GM21447 (cell line): Measurements from ENCODE around the gene CEP44.
A peak's percentile ranks its signal among the peaks of the same experiment; 100 is the strongest.

ENCODE experiments used
- ATAC-seq: cut with Tn5 transposase; IDR thresholded peaks from one replicate; pipeline ENCODE4 v1.9.1; 2021; ENCODE audit not compliant: unreplicated experiment

Gene CEP44, protein sequence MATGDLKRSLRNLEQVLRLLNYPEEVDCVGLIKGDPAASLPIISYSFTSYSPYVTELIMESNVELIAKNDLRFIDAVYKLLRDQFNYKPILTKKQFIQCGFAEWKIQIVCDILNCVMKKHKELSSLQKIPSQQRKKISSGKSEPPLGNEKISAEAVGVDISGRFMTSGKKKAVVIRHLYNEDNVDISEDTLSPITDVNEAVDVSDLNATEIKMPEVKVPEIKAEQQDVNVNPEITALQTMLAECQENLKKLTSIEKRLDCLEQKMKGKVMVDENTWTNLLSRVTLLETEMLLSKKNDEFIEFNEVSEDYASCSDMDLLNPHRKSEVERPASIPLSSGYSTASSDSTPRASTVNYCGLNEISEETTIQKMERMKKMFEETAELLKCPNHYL

DNA sequence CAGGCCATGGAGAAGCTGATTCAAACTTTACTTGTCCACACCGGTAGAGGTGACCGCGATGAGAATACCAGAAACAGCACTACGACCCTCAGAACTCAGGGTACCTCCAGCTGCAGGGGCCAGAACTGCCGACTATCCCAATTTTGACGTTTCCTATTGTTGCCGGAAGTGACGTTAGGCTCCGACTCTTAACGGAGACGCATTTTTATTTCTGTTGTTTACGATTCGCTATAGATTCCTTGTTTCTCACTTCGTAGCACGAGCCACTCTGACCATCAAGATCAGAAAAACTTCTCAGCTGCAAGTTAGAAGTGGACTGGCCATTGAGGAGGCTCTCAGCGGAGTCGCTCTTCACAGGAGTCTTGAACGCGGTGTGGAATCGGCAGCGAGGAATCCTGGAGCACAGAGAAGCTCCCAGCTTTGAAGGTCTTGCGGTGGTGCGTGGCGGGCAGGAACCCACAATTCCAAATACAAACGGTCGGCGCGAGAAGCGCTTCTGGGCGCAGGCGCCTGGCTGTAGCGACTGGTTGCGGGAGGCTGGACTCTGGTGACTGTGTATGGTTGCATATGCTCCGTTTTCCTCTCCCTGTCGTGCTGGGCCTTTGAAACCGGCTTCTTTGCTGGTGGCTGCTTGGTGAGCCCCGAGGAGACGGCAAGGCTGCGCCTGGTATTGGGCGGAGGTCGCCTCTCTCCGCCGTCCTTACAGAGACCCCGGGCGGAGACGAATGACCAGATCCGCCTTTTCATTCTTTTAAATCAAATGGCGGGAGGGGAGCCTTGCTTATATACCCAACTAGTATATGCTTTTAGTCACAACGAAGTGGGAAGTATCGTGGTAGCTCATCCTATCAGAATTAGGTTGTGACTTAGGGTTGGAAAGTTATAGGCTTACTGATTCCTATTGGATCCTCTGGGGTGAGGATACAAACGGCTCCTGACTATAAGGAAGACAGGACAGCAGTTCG lies at the start of gene CEP44, which contains the start of gene FBXO8:
Gene CEP44, plus strand, starts transcription at position 405 of the 965 bp plus-strand sequence. CDS start 15,211 bp downstream, outside the sequence.
Gene FBXO8, minus strand, starts transcription at position 161 of the 965 bp plus-strand sequence. CDS start 20,575 bp downstream, outside the sequence.
- peak; percentile 71 for ATAC-seq

DNA sequence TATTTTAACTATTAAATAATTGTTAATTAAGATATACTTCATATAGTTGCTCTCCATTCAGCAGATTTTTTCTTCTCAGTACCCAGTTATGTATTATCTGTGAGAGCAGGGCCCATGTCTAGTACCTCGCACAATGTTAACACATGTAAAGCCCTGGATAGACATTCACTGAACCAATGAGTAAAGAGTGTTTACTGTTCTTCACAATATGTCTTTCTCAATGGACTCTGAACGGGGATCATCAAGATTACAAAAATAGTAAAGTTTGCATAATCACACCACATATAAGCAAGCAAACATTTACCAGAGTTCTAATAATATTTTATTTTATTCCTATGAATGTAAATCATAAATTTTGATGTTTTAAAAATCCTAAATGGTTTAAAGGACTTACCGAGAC lies 47.4 kb upstream of the CEP44 start:
- no peak for ATAC-seq

DNA sequence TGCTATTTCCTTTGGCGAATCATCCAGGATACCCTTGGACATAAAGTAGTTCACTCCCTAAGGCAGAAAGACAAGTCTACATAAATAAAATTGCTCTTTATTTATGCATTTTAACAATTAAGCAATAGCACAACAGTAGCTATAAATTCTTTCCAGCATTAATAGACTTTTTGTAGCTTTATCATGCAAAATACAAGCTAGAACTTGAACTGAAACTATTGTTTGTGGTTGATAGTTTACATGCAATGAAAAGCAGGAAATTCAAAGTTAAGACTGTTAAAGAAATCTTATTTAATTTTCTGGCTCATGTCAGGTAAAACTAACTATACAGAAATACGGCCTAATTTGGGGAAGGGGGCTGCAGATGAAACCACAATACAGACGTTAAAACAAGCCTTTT lies 42.5 kb upstream of the CEP44 start:
- no peak for ATAC-seq

DNA sequence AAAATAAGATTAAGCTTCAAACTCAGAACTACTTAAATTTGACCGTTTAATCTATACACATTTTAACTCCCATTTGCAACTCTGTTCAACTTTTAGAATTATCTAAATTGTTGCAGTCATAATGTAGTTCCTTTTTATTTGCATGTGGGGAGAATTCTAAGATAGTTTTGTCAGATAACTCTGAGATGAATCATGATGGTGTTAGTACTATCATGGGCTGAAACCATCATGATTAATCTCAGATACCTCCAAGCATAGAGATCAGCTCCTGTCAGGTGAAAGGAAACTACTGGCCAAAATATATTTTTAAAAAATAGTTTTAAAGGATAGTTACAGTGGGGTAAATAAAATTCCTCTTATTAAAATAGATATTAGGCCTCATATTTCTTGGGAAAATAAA lies 39.3 kb upstream of the CEP44 start:
- no peak for ATAC-seq

DNA sequence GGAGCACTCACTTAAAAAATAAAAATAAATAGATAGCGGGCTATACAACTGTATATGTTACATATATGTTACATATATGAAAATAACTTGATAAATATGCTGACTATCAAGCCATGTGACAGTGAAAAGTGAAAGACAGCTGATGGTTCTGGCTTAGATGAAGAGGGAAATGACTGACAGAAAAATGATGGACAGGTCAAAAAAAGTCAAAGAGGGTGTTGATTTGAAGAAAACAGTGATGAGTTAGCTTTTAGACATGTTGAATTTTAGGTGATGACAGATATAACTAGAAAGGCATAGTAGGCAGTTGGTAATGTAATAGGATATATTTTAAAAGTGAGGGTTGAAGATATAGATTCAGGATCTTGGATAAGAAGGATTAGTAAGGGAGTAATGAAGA lies 38.0 kb upstream of the CEP44 start:
- ATAC-seq = no peak

DNA sequence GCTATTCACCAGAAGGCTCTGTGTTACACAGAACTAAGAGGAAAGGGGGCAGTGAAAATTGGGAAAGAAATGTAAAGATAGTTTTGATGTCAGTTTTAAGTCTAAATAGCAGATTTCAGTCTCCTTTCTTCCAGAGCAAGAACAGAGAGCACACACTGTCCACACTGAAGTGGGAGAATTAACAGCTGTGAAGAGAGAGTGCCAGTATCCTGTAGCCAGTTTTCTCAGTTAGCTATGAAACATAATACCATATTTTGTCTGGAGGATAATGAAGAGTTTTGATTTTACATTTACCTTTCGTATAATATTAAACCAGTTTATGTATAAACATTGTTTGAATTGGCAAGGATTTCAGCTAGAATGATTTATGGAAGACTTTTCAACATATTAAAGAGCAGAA lies 35.3 kb upstream of the CEP44 start:
- no peak for ATAC-seq

DNA sequence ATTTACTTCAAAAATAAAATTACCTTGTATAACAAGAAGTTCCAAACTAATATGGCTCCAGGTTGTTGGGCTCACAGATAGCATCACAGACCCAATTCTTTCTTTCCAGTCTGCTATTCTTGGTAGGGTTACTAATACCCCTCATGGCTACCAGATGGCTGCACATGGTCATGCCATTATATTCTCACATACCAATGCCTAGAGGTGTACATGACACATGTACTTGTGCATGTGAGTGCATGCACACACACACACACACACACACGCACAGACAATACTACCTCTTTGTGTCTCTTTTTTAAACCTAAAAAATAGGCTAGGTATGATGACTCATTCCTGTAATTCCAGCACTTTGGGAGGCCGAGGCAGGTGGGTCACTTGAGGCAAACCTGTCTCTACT lies 31.3 kb upstream of the CEP44 start:
- no peak for ATAC-seq

DNA sequence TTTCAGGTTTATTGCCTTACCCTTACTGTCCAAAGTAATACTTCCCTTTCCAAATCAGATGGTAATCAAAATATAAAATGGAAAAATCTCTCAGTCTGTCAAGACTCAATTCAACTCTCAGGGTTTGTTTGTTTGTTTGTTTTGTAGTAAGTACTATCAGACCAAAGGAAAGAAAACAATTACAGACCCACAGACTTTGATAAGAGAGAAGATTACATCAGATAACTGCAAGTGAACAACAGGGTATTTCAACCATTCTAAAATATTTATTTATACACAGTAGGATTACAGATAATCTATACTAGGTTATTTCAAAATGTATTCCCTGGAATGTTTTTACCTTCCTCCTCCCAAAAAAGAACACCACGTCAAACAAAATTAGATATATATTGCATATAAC lies 29.1 kb upstream of the CEP44 start:
- ATAC-seq = no peak

DNA sequence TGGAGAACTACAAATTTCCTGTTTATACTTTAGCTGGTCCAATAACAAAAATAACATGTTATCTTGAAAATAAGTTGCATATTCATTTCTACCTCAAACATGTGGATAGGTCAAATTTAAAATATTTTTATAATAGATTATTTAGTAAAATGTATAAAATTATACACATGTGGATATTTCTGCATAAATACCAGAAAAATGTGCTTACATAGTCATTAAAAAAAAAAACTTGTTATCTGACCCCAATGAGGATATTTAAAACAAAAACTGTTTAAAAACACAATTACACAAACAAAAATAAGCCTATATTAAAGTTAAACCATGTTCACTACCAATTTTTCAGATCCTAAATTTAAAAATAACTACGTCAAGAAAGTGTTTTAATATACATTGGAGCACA lies 28.3 kb upstream of the CEP44 start:
- ATAC-seq = no peak

DNA sequence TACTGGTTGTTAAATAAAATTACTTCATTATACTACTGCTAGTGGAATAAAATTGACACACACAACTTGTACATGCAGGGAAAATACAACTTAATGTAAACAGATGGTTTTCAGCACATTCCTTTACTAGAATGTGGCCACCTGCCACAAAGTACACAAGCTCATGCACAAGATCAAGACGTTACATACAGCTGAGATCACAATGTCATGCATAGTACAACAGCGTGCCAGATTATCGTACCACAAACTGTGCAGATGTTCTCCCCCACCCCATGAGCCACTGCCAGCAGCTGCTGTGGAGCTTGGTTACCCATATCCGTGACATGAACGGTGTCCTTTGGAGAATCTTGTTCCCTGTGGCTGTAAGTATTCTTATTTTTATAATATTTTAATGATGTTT lies 27.9 kb upstream of the CEP44 start:
- ATAC-seq = no peak

DNA sequence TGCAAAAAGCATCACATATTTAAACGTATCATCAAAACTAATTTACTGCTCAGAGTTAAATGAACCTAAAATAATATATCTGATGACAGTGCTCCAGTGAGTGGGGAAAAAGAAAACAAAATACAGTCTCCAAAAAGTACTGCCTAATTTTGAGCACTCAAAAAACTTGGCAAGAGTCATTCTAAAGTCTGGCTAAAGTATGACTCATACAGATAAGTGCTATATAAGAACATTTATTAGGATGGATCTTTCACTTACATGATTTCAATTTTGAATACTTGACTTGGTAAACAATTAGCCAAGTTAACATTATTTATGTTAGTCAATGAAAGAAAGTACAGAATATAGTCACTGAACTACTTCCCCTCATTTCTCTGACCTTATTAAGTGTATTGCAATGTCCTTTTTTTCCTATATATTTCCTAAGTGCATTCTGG lies 27.4 kb upstream of the CEP44 start:
- ATAC-seq = no peak

DNA sequence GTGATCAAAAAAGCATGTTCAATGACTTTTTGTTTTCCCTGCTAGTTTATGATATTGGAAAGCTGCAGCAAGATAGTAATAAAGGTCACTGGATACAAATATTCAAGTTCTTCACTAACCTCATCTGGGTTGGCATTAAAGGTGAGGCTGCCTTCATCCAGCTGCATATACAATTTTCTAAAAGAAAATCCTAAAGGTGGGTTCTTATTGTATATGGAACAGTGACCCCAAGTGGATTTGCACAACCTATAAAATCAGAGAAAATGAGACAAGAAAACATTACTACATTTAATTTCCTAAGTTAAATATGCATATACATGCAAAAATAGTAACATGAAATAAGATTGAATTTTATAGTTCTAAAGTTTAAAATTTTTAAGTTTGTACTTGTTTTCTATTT lies 24.1 kb upstream of the CEP44 start:
- ATAC-seq = no peak

DNA sequence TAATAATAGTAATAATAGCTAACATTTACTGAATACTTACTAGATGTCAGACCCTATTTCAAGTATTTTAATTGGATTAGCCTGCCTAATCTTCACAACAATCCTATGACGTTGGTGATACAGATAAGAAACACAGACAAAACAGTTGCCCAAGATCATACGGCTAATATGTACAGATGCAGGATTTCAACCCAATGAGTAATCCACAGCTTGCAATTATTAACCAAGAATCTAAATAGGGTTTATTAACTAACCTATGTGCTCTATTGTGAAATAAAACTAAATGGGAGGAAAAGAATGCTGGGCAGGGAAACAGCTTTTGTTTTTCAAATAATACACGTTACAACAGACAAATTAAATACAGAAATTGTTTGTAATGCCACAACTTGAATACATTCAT lies 23.6 kb upstream of the CEP44 start:
- peak; percentile 66 for ATAC-seq

DNA sequence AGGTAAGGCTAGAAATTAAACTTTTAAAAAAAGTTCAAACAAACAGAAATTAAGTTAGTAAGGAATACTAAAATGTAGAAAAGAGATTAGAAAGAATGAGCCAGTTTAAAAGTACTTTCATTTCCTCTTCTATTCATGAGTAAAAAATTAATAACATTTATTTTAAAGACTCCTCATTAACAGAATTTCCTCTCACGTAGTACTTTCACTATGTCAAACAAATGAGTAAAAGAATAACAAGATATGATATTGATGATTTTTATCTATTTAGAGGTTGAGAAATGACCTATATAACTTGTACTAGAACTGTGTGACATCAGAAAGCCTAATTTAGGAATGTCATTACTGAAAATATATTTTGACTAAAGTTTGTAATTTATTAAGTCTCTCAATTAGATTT lies 22.3 kb upstream of the CEP44 start:
- peak; percentile 52 for ATAC-seq

DNA sequence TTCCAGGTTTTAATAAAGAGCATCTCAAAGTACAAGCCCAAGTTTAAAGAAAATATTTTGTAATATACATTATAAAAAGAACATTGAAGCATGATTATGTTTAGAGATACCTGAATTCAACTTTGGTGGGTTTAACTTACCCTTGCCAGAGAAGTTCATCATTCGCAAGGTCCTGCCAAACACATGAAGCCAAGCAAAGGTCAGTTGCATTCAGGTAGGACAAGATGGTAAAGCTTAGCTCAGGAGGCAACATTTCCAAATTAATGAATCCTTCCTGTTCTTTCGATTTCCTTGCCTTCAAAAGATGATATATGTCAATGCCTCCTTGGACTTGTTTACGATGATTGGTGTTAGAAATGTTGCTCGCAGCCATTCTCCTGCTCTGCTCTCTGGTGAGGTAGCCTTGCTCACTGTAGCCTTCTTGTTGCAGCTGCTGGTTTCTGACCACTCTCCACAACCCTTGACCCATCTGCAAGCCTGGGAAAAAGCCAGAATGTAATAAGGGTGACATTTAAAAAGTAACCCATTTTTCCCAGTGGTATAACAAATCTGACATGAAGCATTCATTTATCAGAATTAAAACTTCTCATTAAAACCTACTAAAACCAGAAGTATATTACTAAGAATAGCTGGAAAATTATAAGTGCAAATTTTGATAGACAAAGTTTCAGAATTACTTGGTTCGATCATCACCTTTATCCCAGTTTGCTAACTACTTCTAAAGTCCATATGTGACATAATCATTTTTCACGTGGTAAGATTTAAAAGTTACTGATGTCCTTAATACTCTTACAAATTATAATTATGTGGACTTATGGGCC lies 20.9 kb upstream of the CEP44 start:
- ATAC-seq = no peak

DNA sequence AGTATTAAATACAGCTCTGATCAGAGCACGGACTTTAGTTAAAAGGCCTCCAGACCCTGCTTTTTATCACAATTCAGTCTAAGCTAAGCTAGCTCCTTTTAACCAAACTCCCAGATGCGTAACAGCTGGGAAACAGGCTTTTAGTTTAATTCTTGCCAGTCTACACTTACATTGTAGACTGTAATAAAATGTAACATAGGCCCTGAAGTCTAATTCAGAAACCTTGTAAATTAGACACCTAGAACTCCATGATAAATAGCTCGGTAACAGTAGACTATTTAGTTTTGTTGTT lies 20.3 kb upstream of the CEP44 start:
- ATAC-seq = no peak

DNA sequence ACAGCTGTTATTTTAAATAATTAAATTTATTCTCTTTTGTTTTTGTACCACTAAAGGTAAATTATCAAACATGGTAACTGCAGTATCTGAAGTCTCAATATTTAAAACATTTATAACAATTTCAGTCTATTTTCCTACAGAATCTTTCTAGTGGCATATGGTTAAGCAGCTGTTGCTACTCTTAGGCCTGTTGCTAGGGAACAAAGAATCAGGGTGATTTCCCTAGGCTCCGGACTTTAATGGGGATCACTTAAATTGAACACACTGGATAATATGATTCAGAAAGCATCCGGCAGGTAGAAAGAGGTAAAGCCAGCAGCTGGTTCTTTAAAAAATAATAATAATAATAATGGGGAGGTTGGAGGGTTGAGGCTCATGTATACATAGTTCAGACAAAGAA lies 17.8 kb upstream of the CEP44 start:
- no peak for ATAC-seq

DNA sequence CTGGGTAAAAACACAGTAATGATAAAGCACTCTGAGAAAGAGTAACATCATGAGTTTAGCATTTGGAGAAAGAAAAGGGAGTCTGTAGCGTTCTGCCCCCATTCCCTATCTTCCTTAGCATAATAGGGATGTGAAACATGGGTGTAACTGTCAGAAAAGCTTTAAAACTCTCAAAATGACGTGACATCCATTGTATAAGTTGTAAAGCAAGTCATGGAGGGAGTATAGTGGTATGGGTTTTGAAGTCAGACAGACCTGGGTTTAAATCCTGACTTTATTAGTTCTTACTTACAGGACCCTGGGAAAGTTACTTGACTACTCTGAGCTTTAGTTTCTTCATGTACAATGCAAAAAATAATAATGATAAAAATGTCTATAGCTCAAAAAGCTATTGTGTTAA lies 17.3 kb upstream of the CEP44 start:
- ATAC-seq = no peak

DNA sequence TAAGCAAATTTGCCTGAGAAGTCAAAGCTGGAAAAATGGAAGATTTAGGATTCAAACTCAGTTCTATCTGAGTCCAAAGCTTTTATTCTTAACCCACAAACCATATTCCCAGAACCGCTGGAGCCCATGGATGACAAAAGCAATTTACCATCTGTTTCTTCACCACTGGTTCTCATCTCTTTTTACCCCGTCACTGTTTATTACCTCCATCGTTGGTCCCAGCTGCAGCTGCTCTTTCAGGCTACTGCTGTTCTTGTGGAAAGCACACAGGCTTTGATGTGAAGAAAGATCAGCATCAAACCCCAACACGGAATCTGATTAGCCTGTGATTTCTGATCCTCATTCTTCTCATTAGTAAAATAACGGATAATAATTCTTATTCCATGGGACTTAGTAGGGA lies 9.8 kb upstream of the CEP44 start:
- ATAC-seq = no peak

DNA sequence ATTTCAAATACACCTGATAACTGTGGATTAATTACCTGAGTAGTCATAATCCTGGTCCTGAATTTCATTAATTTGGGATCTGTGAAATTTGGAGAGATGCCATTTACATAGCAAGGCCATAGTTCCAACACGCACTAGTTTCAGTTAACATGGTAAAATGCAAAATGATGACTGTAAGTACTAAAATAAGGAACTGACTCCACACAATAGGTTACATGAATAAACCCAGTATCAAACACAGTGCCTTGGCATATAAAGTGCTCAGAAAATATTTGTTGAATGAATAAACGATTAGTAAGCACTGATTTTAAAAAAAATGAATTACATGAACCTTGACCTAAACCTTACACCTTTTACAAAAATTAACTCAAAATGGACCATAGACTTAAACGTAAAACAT lies 9.3 kb upstream of the CEP44 start:
- no peak for ATAC-seq

DNA sequence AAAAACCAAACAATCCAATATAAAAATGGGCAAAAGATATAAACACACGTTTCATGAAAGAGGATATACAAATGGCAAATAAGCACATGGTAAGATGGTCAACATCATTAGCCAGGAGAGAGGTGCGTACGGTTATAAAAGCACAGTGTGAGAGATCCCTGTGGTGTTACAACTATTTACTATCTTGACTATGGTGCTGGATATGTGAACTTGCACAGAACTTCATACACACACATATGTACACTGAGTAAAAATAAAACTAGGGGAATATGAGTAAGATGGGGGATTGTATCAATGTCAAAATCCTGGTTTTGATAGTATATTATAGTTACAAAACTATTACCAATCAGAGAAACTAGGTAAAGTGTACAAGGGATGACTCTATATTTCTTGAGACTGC lies 8.6 kb upstream of the CEP44 start:
- no peak for ATAC-seq
